ENCODE data around the gene DPP9. TPM values are rescaled to one million over a fixed set of nuclear protein-coding genes. Genes with fewer than 3 reads are reported as not detected.
A peak's percentile ranks its signal among the peaks of the same experiment; 100 is the strongest.

DPP9 gene
- total and polyA plus RNA-seq, 2 of the 13 experiments (the other 11 are each of a cell fraction or from before 2014, with no cell fraction given): 8.4 to 25.8 TPM

DNA sequence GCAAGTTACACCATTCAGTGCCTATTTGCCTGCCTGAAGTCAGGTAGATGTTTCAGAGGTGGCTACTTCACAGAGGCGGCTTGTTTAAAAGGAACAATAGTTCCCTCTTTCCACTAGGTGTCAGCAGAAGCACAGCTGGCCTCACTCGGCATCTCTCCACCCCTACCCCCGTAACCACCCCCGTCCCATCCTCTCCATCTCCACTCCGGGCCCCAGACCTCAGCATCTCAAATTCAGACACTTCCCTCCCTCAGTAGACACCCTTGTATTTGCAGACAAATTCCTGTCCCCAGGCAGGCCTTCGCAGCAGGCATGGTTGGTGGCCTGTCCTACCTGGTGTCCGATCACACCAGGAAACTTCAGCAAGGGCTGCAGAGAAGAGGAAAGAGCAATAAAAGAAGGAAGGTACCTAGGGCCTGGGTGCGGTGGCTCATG, 9.1 kb upstream of the DPP9 start (continued):
- TF ChIP-seq THAP11 (CRISPR knock-in tag; IDR thresholded peaks at IDR 0.05) (peak; percentile 82), ZSCAN25 (CRISPR knock-in tag; IDR thresholded peaks at IDR 0.05) (peak; percentile 77; the same call in 1 of the 2 replicates), TSC22D2 (CRISPR knock-in tag; IDR thresholded peaks at IDR 0.05; ENCODE audit: borderline replicate concordance) (no peak), TMF1 (CRISPR knock-in tag; IDR thresholded peaks at IDR 0.05; ENCODE audit: low read depth) (no peak), HNRNPK (IDR thresholded peaks at IDR 0.05; ENCODE audit: low read depth, low read length, poor library complexity, severe bottlenecking) (peak; percentile 43), IRF2 (CRISPR knock-in tag; IDR thresholded peaks at IDR 0.05) (0 out of 2 replicates have a peak, but pooled peaks have one; percentile 31), SNAPC5 (CRISPR knock-in tag; IDR thresholded peaks at IDR 0.05; ENCODE audit: borderline replicate concordance) (no peak), ZNF800 (CRISPR knock-in tag; IDR thresholded peaks at IDR 0.05) (no peak), AHDC1 (CRISPR knock-in tag; IDR thresholded peaks at IDR 0.05; ENCODE audit: borderline replicate concordance) (no peak), MLLT10 (CRISPR knock-in tag; IDR thresholded peaks at IDR 0.05) (no peak), NRL (CRISPR knock-in tag; IDR thresholded peaks at IDR 0.05; ENCODE audit: borderline replicate concordance) (no peak), ZNF574 (CRISPR knock-in tag; IDR thresholded peaks at IDR 0.05) (no peak), GATAD2A (CRISPR knock-in tag; IDR thresholded peaks at IDR 0.05) (0 out of 2 replicates have a peak, but pooled peaks have one; percentile 15), ELF3 (CRISPR knock-in tag; IDR thresholded peaks at IDR 0.05) (0 out of 2 replicates have a peak, but pooled peaks have one; percentile 16), ZNF790 (CRISPR knock-in tag; IDR thresholded peaks at IDR 0.05; ENCODE audit: borderline replicate concordance) (no peak)
- TF ChIP-seq, protein P1, sequence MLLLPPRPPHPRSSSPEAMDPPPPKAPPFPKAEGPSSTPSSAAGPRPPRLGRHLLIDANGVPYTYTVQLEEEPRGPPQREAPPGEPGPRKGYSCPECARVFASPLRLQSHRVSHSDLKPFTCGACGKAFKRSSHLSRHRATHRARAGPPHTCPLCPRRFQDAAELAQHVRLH (CRISPR knock-in tag; IDR thresholded peaks at IDR 0.05; ENCODE audit: borderline replicate concordance, low read depth): 0 out of 2 replicates have a peak, but pooled peaks have one; percentile 53
